GM13977 (cell line): ENCODE results near the gene CTCFL.

Source experiments
- DNase-seq: peaks from one replicate; pipeline ENCODE4 v3.0.0; 2012; ENCODE audit warnings: low spot score
- CTCF ChIP-seq: IDR thresholded peaks from 2 replicates; pipeline ENCODE4 v1.5.1; 2012; ENCODE audit warnings: mild to moderate bottlenecking, control low read depth; ENCODE audit not compliant: insufficient read depth; ENCODE audit errors: extremely low read depth, missing control alignments
- in situ Hi-C: fragments of 300-500 bp; cut with MboI; formaldehyde crosslinking; loops from one replicate; pipeline ENCODE4 v1.12.0; 2022; ENCODE audit warnings: low sequenced_read_pairs, low pct_unique_long_range_greater_than_20kb, mixed read lengths, inconsistent platforms; ENCODE audit not compliant: unreplicated experiment

CTCFL gene

GRCh38 chr20:57456116-57456515 lies 68.8 kb downstream of the CTCFL start:
- in situ Hi-C loops = no loop called here
- DNase-seq = no peak
- no peak for TF ChIP-seq CTCF

GRCh38 chr20:57455386-57455785 lies 69.6 kb downstream of the CTCFL start:
- TF ChIP-seq CTCF = no peak
- in situ Hi-C loops = no loop called here
- no peak for DNase-seq

- in situ Hi-C loops = no loop called here
- no peak for TF ChIP-seq CTCF
- DNase-seq = no peak
These were observed 72.9 kb downstream of the CTCFL start for GRCh38 chr20:57451795-57452661.

GRCh38 chr20:57451431-57451794 lies 73.5 kb downstream of the CTCFL start:
- no peak for DNase-seq
- in situ Hi-C loops = no loop called here
- no peak for TF ChIP-seq CTCF

- no peak for DNase-seq
- TF ChIP-seq CTCF = no peak
- in situ Hi-C loops = no loop called here
These were observed 74.0 kb downstream of the CTCFL start for GRCh38 chr20:57450931-57451330.

GRCh38 chr20:57450419-57450818 lies 74.5 kb downstream of the CTCFL start:
- in situ Hi-C loops = no loop called here
- TF ChIP-seq CTCF = no peak
- DNase-seq = peak; percentile 79
